ENCODE data around the gene CMAS. TPM values are rescaled to one million over a fixed set of nuclear protein-coding genes. Genes with fewer than 3 reads are reported as not detected.

The CMAS gene
- total RNA-seq, 1 donor from 2014 or later = 25.3 TPM

DNA sequence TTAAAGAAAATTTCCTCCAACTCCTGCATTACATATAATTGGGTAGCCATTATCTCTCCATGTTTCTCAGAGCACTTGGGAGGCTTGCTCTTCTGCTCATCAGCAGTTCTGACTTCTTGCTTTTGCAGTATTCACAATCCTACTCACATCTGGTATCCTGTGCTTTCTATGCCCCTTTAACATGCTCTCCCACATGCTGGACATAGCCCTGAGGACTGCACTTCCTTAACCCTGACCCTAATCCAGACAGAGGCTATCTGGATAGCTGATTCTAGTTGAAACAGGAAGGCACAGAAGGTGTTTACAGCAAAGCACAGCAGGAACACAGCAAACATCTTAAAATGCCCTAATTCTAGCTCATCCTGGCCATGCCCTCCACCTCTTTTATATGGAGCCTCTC, 7.3 kb upstream of the CMAS start:
- H3K27me3 ChIP-seq = no peaks in the 10 kb centered on the region
- intact Hi-C loops (cut with DNase I) = no loop called here

DNA sequence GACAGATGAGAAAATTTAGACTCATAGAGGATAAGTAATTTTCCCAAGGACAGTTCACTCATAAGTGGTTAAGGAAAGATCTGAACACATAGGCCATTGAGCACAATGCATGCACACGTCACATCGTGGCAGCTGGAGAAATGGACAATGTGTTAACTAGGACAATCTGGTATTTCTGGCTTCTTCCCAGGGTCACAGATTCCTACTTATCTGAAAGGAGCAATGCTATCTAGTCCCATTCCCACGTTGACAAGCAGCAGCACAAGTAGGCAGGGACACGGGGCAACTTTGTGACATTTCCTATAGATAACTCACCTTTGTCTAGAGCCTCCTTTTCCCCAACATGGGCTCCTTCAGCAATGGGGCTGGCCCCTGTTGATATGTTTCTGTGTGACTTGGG, 6.7 kb upstream of the CMAS start:
- Histone ChIP-seq H3K27me3 (no peaks in the 10 kb centered on the region), H3K27ac (no peak overlapping the region), H3K36me3 (no peaks in the 10 kb centered on the region), H3K9me3 (no peaks in the 10 kb centered on the region), H3K4me1 (peaks cover 7% of the 10 kb centered on the region), H3K4me3 (no peak overlapping the region)
- intact Hi-C loops (cut with DNase I) = no loop called here
- TF ChIP-seq POLR2AphosphoS5 (IDR thresholded peaks at IDR 0.05; ENCODE audit: insufficient read depth in 1 of 2, low read depth in 1 of 2) (no peak), POLR2A (IDR thresholded peaks at IDR 0.05) (no peak)
- TF ChIP-seq, protein P1, sequence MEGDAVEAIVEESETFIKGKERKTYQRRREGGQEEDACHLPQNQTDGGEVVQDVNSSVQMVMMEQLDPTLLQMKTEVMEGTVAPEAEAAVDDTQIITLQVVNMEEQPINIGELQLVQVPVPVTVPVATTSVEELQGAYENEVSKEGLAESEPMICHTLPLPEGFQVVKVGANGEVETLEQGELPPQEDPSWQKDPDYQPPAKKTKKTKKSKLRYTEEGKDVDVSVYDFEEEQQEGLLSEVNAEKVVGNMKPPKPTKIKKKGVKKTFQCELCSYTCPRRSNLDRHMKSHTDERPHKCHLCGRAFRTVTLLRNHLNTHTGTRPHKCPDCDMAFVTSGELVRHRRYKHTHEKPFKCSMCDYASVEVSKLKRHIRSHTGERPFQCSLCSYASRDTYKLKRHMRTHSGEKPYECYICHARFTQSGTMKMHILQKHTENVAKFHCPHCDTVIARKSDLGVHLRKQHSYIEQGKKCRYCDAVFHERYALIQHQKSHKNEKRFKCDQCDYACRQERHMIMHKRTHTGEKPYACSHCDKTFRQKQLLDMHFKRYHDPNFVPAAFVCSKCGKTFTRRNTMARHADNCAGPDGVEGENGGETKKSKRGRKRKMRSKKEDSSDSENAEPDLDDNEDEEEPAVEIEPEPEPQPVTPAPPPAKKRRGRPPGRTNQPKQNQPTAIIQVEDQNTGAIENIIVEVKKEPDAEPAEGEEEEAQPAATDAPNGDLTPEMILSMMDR (IDR thresholded peaks at IDR 0.05) = no peak
- no peak for DNase-seq (ENCODE audit: extremely low spot score in 2 of 2)

More for the DNA sequence above, 7.3 kb upstream of the CMAS start:
- H3K4me3 ChIP-seq = no peak overlapping the region
- H3K27ac ChIP-seq = no peak overlapping the region
- H3K9me3 ChIP-seq = no peaks in the 10 kb centered on the region
- no peak for DNase-seq (ENCODE audit: extremely low spot score in 2 of 2)
- TF ChIP-seq POLR2AphosphoS5 (IDR thresholded peaks at IDR 0.05; ENCODE audit: insufficient read depth in 1 of 2, low read depth in 1 of 2) (no peak), POLR2A (IDR thresholded peaks at IDR 0.05) (no peak)
- TF ChIP-seq, protein P1 (IDR thresholded peaks at IDR 0.05) = no peak
- H3K36me3 ChIP-seq = no peaks in the 10 kb centered on the region
- H3K4me1 ChIP-seq = peaks cover 8% of the 10 kb centered on the region

DNA sequence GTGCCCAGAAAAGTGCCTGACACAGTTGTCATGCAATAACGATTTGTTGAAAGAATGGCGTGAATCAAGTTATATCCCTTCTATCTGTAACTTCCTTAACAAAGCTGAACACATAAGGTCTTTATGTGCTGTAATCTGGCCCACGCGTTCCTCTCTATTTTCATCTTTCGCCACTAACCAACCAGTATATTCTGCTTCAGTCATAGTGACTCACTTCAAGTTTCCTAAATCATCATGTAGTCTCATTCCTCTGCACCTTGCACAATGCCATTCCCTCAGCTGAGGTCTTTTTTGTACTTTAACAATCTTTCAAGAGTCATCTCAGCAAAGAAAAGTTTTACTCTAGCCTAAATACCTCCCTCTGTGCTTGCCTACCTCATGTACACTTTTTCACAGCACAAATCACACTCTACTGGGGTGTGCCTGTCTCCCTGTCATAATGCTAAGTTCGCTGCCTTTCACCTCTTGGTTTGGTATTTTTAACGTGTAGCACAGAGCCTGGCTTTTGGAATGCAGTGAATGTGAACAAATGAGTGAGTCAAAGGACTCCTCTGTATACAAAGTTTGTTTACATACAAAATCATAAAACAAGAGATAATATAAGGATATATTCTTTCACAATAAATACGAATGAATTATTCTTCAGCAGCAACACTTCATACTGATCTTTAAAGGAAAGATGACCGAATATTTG, 2.9 kb upstream of the CMAS start:
- DNase-seq (ENCODE audit: extremely low spot score in 2 of 2) = no peak
- no peaks in the 10 kb centered on the region for H3K36me3 ChIP-seq
- H3K4me3 ChIP-seq = no peak overlapping the region
- no peaks in the 10 kb centered on the region for H3K27me3 ChIP-seq
- peaks cover 12% of the 10 kb centered on the region for H3K4me1 ChIP-seq
- no peaks in the 10 kb centered on the region for H3K9me3 ChIP-seq
- TF ChIP-seq POLR2A (IDR thresholded peaks at IDR 0.05) (no peak), POLR2AphosphoS5 (IDR thresholded peaks at IDR 0.05; ENCODE audit: insufficient read depth in 1 of 2, low read depth in 1 of 2) (no peak)
- TF ChIP-seq, protein P1 (IDR thresholded peaks at IDR 0.05) = no peak
- intact Hi-C loops (cut with DNase I) = no loop called here
- H3K27ac ChIP-seq = no peak overlapping the region

DNA sequence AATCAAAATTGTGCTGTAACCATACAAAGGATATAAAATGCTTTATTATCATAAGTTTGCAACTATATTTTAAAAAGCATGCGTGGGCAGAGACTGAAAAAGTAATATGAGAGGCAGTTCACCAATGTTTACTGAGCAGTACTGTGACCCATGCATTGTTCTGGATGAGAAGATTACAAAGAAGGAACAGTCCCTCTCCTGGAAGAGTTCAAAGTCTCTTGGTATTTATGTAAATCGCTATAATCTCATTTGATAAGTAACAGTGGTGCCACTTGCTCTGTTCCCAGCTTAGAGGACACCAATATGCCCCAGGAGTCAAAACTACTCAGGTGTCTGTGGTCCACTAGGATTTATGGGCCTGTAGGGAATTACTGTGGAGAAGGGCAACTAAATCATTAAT, 2.1 kb upstream of the CMAS start:
- H3K27me3 ChIP-seq = no peaks in the 10 kb centered on the region
- no peaks in the 10 kb centered on the region for H3K36me3 ChIP-seq
- intact Hi-C loops (cut with DNase I) = no loop called here
- TF ChIP-seq, protein P1 (IDR thresholded peaks at IDR 0.05) = no peak
- TF ChIP-seq POLR2A (IDR thresholded peaks at IDR 0.05) (no peak), POLR2AphosphoS5 (IDR thresholded peaks at IDR 0.05; ENCODE audit: insufficient read depth in 1 of 2, low read depth in 1 of 2) (no peak)
- no peak overlapping the region for H3K4me3 ChIP-seq
- no peak for DNase-seq (ENCODE audit: extremely low spot score in 2 of 2)
- no peak overlapping the region for H3K27ac ChIP-seq
- no peaks in the 10 kb centered on the region for H3K9me3 ChIP-seq
- peaks cover 20% of the 10 kb centered on the region for H3K4me1 ChIP-seq

DNA sequence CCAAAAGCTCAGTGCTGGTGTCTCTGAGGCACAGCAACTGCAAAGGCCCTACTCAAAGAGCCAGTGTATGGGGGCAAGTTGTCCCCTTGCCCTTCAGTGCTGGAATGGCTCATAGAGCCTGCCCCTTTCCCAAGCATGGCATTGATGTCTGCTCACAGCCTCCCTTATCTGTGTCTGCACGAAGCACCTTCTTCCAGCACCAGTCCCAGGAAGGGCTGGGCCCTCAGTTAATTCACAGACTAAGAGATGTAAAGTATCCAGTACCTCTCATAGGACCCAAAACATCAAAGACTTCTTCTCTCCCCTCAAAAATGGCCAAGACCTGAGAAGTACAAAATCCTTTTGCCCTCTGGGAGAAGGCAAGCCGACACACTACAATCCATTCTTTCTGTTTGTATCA, 1.6 kb upstream of the CMAS start:
- intact Hi-C loops (cut with DNase I) = no loop called here

More for the DNA sequence above, 1.6 kb upstream of the CMAS start:
- H3K9me3 ChIP-seq = no peaks in the 10 kb centered on the region
- DNase-seq (ENCODE audit: extremely low spot score in 2 of 2) = no peak
- TF ChIP-seq POLR2AphosphoS5 (IDR thresholded peaks at IDR 0.05; ENCODE audit: insufficient read depth in 1 of 2, low read depth in 1 of 2) (no peak), POLR2A (IDR thresholded peaks at IDR 0.05) (no peak)
- TF ChIP-seq, protein P1 (IDR thresholded peaks at IDR 0.05) = no peak
- H3K27ac ChIP-seq = no peak overlapping the region
- H3K4me3 ChIP-seq = no peak overlapping the region
- peaks cover 23% of the 10 kb centered on the region for H3K4me1 ChIP-seq
- no peaks in the 10 kb centered on the region for H3K27me3 ChIP-seq
- H3K36me3 ChIP-seq = no peaks in the 10 kb centered on the region

Measured in vagina (tissue), 2 donors.